Measurements from ENCODE around the gene SYNPO2.

GRCh38 chr4:118947095-118947494, 58.4 kb downstream of the SYNPO2 start:
- TF ChIP-seq YY1 (IDR thresholded peaks at IDR 0.05; ENCODE audit: low read depth), result no peak
- TF ChIP-seq CEBPB (IDR thresholded peaks at IDR 0.05), result no peak
- TF ChIP-seq EP300 (IDR thresholded peaks at IDR 0.05; ENCODE audit: borderline replicate concordance), result no peak
- TF ChIP-seq TCF12 (IDR thresholded peaks at IDR 0.05; ENCODE audit: low read depth), result no peak
- no peak for TF ChIP-seq ZBTB7A (IDR thresholded peaks at IDR 0.05; ENCODE audit: low read depth)
- no peak for TF ChIP-seq MAX (IDR thresholded peaks at IDR 0.05)
- TF ChIP-seq FOXM1 (IDR thresholded peaks at IDR 0.05; ENCODE audit: borderline replicate concordance, low read depth), result no peak
